ENCODE data around the gene ADD1. TPM values are rescaled to one million over a fixed set of nuclear protein-coding genes. Genes with fewer than 3 reads are reported as not detected.

ADD1 gene
- total and polyA plus RNA-seq, 2 of the 13 experiments (the other 11 are each of a cell fraction or from before 2014, with no cell fraction given): 73.9 to 122 TPM

- TF ChIP-seq, protein P1, sequence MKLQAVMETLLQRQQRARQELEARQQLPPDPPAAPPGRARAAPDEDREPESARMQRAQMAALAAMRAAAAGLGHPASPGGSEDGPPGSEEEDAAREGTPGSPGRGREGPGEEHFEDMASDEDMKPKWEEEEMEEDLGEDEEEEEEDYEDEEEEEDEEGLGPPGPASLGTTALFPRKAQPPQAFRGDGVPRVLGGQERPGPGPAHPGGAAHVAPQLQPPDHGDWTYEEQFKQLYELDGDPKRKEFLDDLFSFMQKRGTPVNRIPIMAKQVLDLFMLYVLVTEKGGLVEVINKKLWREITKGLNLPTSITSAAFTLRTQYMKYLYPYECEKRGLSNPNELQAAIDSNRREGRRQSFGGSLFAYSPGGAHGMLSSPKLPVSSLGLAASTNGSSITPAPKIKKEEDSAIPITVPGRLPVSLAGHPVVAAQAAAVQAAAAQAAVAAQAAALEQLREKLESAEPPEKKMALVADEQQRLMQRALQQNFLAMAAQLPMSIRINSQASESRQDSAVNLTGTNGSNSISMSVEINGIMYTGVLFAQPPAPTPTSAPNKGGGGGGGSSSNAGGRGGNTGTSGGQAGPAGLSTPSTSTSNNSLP (IDR thresholded peaks at IDR 0.05; ENCODE audit: low read depth, low read length): no peak
- no peak for TF ChIP-seq KLF12 (CRISPR knock-in tag; IDR thresholded peaks at IDR 0.05; ENCODE audit: borderline replicate concordance)
- TF ChIP-seq ZNF326 (CRISPR knock-in tag; IDR thresholded peaks at IDR 0.05; ENCODE audit: borderline replicate concordance): no peak
- peak; percentile 84; the same call in 1 of the 2 replicates for TF ChIP-seq ZBTB42 (CRISPR knock-in tag; IDR thresholded peaks at IDR 0.05)
- TF ChIP-seq SNAPC4 (CRISPR knock-in tag; IDR thresholded peaks at IDR 0.05): 0 out of 2 replicates have a peak, but pooled peaks have one; percentile 53
- TF ChIP-seq FOSL2 (CRISPR knock-in tag; IDR thresholded peaks at IDR 0.05): peak; percentile 52
- TF ChIP-seq NFYC (CRISPR knock-in tag; IDR thresholded peaks at IDR 0.05): peak; percentile 61
- peak; percentile 86 for TF ChIP-seq JARID2 (CRISPR knock-in tag; IDR thresholded peaks at IDR 0.05; ENCODE audit: insufficient replicate concordance)
- TF ChIP-seq ZSCAN29 (CRISPR knock-in tag; conservative IDR thresholded peaks at IDR 0.05): peak; percentile 94
- TF ChIP-seq SAP130 (CRISPR knock-in tag; IDR thresholded peaks at IDR 0.05; ENCODE audit: low read depth): peak; percentile 96
- TF ChIP-seq MED13 (CRISPR knock-in tag; IDR thresholded peaks at IDR 0.05): peak; percentile 53; the same call in 1 of the 2 replicates
- TF ChIP-seq YEATS4 (CRISPR knock-in tag; IDR thresholded peaks at IDR 0.05; ENCODE audit: borderline replicate concordance): peak; percentile 97
- peak; percentile 84 for TF ChIP-seq MTF1 (CRISPR knock-in tag; IDR thresholded peaks at IDR 0.05)
- peak; percentile 63; the same call in 1 of the 2 replicates for TF ChIP-seq ZFYVE20 (CRISPR knock-in tag; IDR thresholded peaks at IDR 0.05; ENCODE audit: borderline replicate concordance, low read depth)
- peak; percentile 99 for TF ChIP-seq CHD2 (IDR thresholded peaks at IDR 0.05; ENCODE audit: low read depth, low read length)
- TF ChIP-seq ZSCAN31 (CRISPR knock-in tag; IDR thresholded peaks at IDR 0.05; ENCODE audit: low read depth): peak; percentile 96
- TF ChIP-seq AFF4 (CRISPR knock-in tag; IDR thresholded peaks at IDR 0.05): no peak
- peak; percentile 54; the same call in 1 of the 2 replicates for TF ChIP-seq RARA (CRISPR knock-in tag; IDR thresholded peaks at IDR 0.05)
Measured at GRCh38 chr4:2963175-2963965, 119.7 kb downstream of the ADD1 start, which contains the start of the genes GRK4 and NOP14 (continued).
